Lower lobe of right lung (tissue), 2 donors: ENCODE results near the gene CCT3. TPM values are rescaled to one million over a fixed set of nuclear protein-coding genes. Genes with fewer than 3 reads are reported as not detected.

Source experiments
- ATAC-seq, 2 donors: fragments of 200-7000 bp; cut with Tn5 transposase; one replicate each; pipeline ENCODE4 v1.9.1; 2020 to 2022; ENCODE audit warnings: mild to moderate bottlenecking in 2 of 2, moderate library complexity in 2 of 2
- DNase-seq: peaks from one replicate; pipeline ENCODE4 v3.0.0-alpha.2; 2020
- H3K27ac ChIP-seq: fragments of 200-600 bp; one replicate; pipeline ENCODE4 v1.8.0; 2022
- H3K27me3 ChIP-seq: fragments of 200-600 bp; one replicate; pipeline ENCODE4 v1.8.0; 2022; ENCODE audit warnings: low read depth
- H3K36me3 ChIP-seq: fragments of 200-600 bp; one replicate; pipeline ENCODE4 v1.8.0; 2022; ENCODE audit warnings: mild to moderate bottlenecking
- H3K4me1 ChIP-seq: fragments of 200-600 bp; one replicate; pipeline ENCODE4 v1.8.0; 2022
- H3K4me3 ChIP-seq: fragments of 200-600 bp; one replicate; pipeline ENCODE4 v1.8.0; 2022; ENCODE audit warnings: mild to moderate bottlenecking
- H3K9me3 ChIP-seq: fragments of 200-600 bp; one replicate; pipeline ENCODE4 v1.8.0; 2022
- intact Hi-C: fragments of 100-400 bp; cut with DNase I; formaldehyde crosslinking; loops from one replicate; pipeline ENCODE4 v1.11.0; 2022
- long read RNA-seq: library from polyadenylated mRNA; unstranded; transcript quantifications from one replicate; pipeline ENCODE4 v2.0.0, GENCODE V29; 2021
- total RNA-seq: library from RNA; stranded (reverse); fragmentation: NEBNext Ultra II Directional; extraction: Animal tissue kit (Norgen Biotek cat#: 25700); gene quantifications from one replicate; pipeline ENCODE4 v1.2.1, GENCODE V29; 2021
- TF ChIP-seq, protein P1 (sequence below): fragments of 200-600 bp; IDR thresholded peaks from one replicate; pipeline ENCODE4 v1.8.0; 2022; ENCODE audit warnings: antibody characterized with exemption, mild to moderate bottlenecking
- donor health status: DM: no; HTN: yes; CAD: no; lungs with severe emphysema.

Gene CCT3
- 117 TPM for total RNA-seq
- long read RNA-seq, transcript CCT3-201 (14 exons, 2,150 nt) = major isoform, 239 of 304 reads
- long read RNA-seq, partial matches to known transcripts = 52 of 304 reads
- long read RNA-seq, other reads (novel, unspliced or antisense) = 10 of 304 reads

GRCh38 chr1:156338180-156338976 lies at the start of gene CCT3, which contains the start of gene TSACC:
Gene CCT3 (minus strand): TSS chr1:156338292. CDS start chr1:156338184, 108 bp downstream.
Gene TSACC (plus strand): TSS chr1:156338526. CDS start chr1:156339758, 1,232 bp downstream.
- peak within 1 kb of the TSS; percentile 70 for H3K4me3 ChIP-seq
- no peaks in the 10 kb centered on the region for H3K9me3 ChIP-seq
- intact Hi-C loops = no loop called here

GRCh38 chr1:156387870-156388173 lies 49.7 kb upstream of the CCT3 start:
- intact Hi-C loops = loop anchor here (5.0 kb wide), 1 partner anchor 59 kb away; no protein-coding TSS in a partner anchor
- DNase-seq = no peak
- Histone ChIP-seq H3K9me3 (no peaks in the 10 kb centered on the region), H3K4me1 (no peaks in the 10 kb centered on the region), H3K36me3 (no peaks in the 10 kb centered on the region), H3K4me3 (no peak overlapping the region), H3K27ac (no peak overlapping the region), H3K27me3 (peaks cover 63% of the 10 kb centered on the region)
- TF ChIP-seq, protein P1, sequence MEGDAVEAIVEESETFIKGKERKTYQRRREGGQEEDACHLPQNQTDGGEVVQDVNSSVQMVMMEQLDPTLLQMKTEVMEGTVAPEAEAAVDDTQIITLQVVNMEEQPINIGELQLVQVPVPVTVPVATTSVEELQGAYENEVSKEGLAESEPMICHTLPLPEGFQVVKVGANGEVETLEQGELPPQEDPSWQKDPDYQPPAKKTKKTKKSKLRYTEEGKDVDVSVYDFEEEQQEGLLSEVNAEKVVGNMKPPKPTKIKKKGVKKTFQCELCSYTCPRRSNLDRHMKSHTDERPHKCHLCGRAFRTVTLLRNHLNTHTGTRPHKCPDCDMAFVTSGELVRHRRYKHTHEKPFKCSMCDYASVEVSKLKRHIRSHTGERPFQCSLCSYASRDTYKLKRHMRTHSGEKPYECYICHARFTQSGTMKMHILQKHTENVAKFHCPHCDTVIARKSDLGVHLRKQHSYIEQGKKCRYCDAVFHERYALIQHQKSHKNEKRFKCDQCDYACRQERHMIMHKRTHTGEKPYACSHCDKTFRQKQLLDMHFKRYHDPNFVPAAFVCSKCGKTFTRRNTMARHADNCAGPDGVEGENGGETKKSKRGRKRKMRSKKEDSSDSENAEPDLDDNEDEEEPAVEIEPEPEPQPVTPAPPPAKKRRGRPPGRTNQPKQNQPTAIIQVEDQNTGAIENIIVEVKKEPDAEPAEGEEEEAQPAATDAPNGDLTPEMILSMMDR = no peak
- ATAC-seq = no peak

More at GRCh38 chr1:156338180-156338976, at the start of gene CCT3, which contains the start of gene TSACC:
- peaks cover 25% of the 10 kb centered on the region for H3K36me3 ChIP-seq
- DNase-seq = peak; percentile 98
- H3K27me3 ChIP-seq = no peaks in the 10 kb centered on the region
- TF ChIP-seq, protein P1 = no peak
- ATAC-seq = peak; percentile 98 to 99
- peaks cover 21% of the 10 kb centered on the region for H3K4me1 ChIP-seq
- peak within 1 kb of the TSS; percentile 75 for H3K27ac ChIP-seq

GRCh38 chr1:156386949-156387869 lies 49.1 kb upstream of the CCT3 start:
- DNase-seq = no peak
- intact Hi-C loops = loop anchor here (5.0 kb wide), 1 partner anchor 60 kb away; no protein-coding TSS in a partner anchor
- Histone ChIP-seq H3K36me3 (no peaks in the 10 kb centered on the region), H3K27me3 (peaks cover 63% of the 10 kb centered on the region), H3K4me3 (no peak overlapping the region), H3K4me1 (no peaks in the 10 kb centered on the region), H3K27ac (no peak overlapping the region), H3K9me3 (no peaks in the 10 kb centered on the region)
- TF ChIP-seq, protein P1 = no peak
- ATAC-seq = no peak

- DNase-seq = no peak
- H3K9me3 ChIP-seq = no peaks in the 10 kb centered on the region
- no peak for ATAC-seq
- H3K4me1 ChIP-seq = no peaks in the 10 kb centered on the region
- intact Hi-C loops = loop anchor here (5.0 kb wide), 1 partner anchor 61 kb away; no protein-coding TSS in a partner anchor
- H3K27me3 ChIP-seq = peaks cover 55% of the 10 kb centered on the region
- TF ChIP-seq, protein P1 = no peak
- no peak overlapping the region for H3K27ac ChIP-seq
- H3K36me3 ChIP-seq = no peaks in the 10 kb centered on the region
- no peak overlapping the region for H3K4me3 ChIP-seq
These were observed 48.2 kb upstream of the CCT3 start for GRCh38 chr1:156386134-156386901.
